Endodermal cell (in vitro differentiated cells): ENCODE measurements around the gene AGO1. TPM values are rescaled to one million over a fixed set of nuclear protein-coding genes. Genes with fewer than 3 reads are reported as not detected.

Source experiments
- DNase-seq: peaks from one replicate; pipeline ENCODE4 v3.0.0-alpha.2; 2017
- H3K27ac ChIP-seq: 2 replicates; pipeline ENCODE4 v1.5.1; 2013; ENCODE audit warnings: mild to moderate bottlenecking, low read depth, low read length, moderate library complexity
- H3K27me3 ChIP-seq: 2 replicates; pipeline ENCODE4 v1.6.1; 2013; ENCODE audit warnings: mild to moderate bottlenecking, low read length, moderate library complexity; ENCODE audit not compliant: insufficient read depth, control insufficient read depth, poor library complexity, severe bottlenecking
- H3K36me3 ChIP-seq: 2 replicates; pipeline ENCODE4 v1.7.0; 2013; ENCODE audit warnings: mild to moderate bottlenecking, low read length, moderate library complexity; ENCODE audit not compliant: control insufficient read depth, insufficient read depth
- H3K4me1 ChIP-seq: one replicate; pipeline ENCODE4 v1.7.0; 2013; ENCODE audit warnings: low read length; ENCODE audit not compliant: control insufficient read depth, insufficient read depth
- H3K4me3 ChIP-seq: 2 replicates; pipeline ENCODE4 v1.5.1; 2013; ENCODE audit warnings: mild to moderate bottlenecking, low read length, moderate library complexity
- H3K9ac ChIP-seq: 2 replicates; pipeline ENCODE4 v1.6.1; 2013; ENCODE audit warnings: mild to moderate bottlenecking, low read length, moderate library complexity; ENCODE audit not compliant: poor library complexity, severe bottlenecking; ENCODE audit errors: extremely low read depth
- H3K9me3 ChIP-seq: 2 replicates; pipeline ENCODE4 v1.6.1; 2013; ENCODE audit warnings: mild to moderate bottlenecking, low read length, moderate library complexity; ENCODE audit not compliant: control insufficient read depth
- H3K27ac Mint-ChIP-seq: 2 replicates; pipeline ENCODE4 v1.8.0; 2020; ENCODE audit warnings: mixed read lengths
- H3K27me3 Mint-ChIP-seq: 2 replicates; pipeline ENCODE4 v1.8.0; 2021; ENCODE audit warnings: mild to moderate bottlenecking, mixed read lengths; ENCODE audit not compliant: insufficient read depth
- H3K36me3 Mint-ChIP-seq: 2 replicates; pipeline ENCODE4 v1.8.0; 2020; ENCODE audit warnings: low read depth, mixed read lengths
- H3K4me1 Mint-ChIP-seq: 2 replicates; pipeline ENCODE4 v1.8.0; 2020; ENCODE audit warnings: mixed read lengths
- H3K4me3 Mint-ChIP-seq: 2 replicates; pipeline ENCODE4 v1.8.0; 2020; ENCODE audit warnings: mild to moderate bottlenecking, moderate library complexity, mixed read lengths
- H3K9me3 Mint-ChIP-seq: 2 replicates; pipeline ENCODE4 v1.8.0; 2020; ENCODE audit warnings: mild to moderate bottlenecking, mixed read lengths
- CTCF ChIP-seq: fragments of 200-600 bp; sonication (generic); conservative IDR thresholded peaks from 2 replicates; pipeline ENCODE4 v1.5.0; 2021; ENCODE audit warnings: antibody characterized with exemption, mild to moderate bottlenecking
- WGBS, 2 experiments: methylation state at CpG; one replicate each; pipeline versions ENCODE4 v1.1.5 to v1.1.7; 2013; ENCODE audit warnings: missing lambda C conversion rate in 2 of 2, mixed read lengths in 1 of 2; ENCODE audit not compliant: insufficient coverage in 1 of 2, insufficient read length in 1 of 2; 5-methylcytosine and 5-hydroxymethylcytosine counted together
- total RNA-seq, 2 donors: library from RNA; stranded (reverse); fragmentation: NEBNext Ultra II Directional in 1 of 2; extraction: Animal tissue kit (Norgen Biotek cat#: 25700) in 1 of 2; gene quantifications; 2 replicates in 1 of 2; 3 replicates in 1 of 2; pipeline ENCODE4 v1.2.1, GENCODE V29; 2021

Gene AGO1
- total RNA-seq, 2 donors from 2014 or later = 54.5 to 65.7 TPM

DNA sequence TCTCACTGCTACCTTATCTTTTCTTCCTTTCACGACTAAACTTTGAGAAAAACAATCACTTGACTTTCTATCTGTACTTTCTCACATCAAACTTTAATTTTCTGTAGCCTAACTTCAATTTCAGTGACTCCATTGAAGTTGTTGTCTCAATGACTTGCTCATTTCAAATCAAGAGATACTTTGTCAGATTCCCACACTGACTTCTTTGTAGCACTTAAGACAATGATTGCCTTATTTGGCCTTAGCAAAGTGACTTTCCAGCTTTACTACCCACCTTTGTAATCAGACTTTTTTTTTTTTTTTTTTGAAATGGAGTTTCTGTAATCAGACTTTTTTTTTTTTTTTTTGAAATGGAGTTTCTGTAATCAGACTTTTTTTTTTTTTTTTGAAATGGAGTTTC lies 38.2 kb upstream of the AGO1 start:
- Histone ChIP-seq H3K36me3 (peaks cover 36% of the 10 kb centered on the region), H3K9me3 (no peaks in the 10 kb centered on the region), H3K4me3 (no peak overlapping the region), H3K4me1 (no peaks in the 10 kb centered on the region), H3K27me3 (no peaks in the 10 kb centered on the region), H3K27ac (peak overlapping the region; percentile 51), H3K9ac (no peak overlapping the region)
- peaks cover 6% of the 10 kb centered on the region for H3K4me1 Mint-ChIP-seq
- H3K27me3 Mint-ChIP-seq = no peaks in the 10 kb centered on the region
- no peak for DNase-seq
- peak overlapping the region; percentile 41 for H3K27ac Mint-ChIP-seq
- TF ChIP-seq CTCF = no peak
- H3K36me3 Mint-ChIP-seq = peaks cover 47% of the 10 kb centered on the region
- no peaks in the 10 kb centered on the region for H3K9me3 Mint-ChIP-seq
- WGBS, 2 experiments = 77 to 85% methylated on average over 1 of the region's 1 CpG
- H3K4me3 Mint-ChIP-seq = no peak overlapping the region

- Mint-ChIP-seq H3K9me3 (no peaks in the 10 kb centered on the region), H3K4me1 (peaks cover 6% of the 10 kb centered on the region), H3K4me3 (no peak overlapping the region), H3K27me3 (no peaks in the 10 kb centered on the region), H3K36me3 (peaks cover 51% of the 10 kb centered on the region), H3K27ac (peak overlapping the region; percentile 48)
- WGBS, 2 experiments = 91 to 100% methylated on average over 1 of the region's 1 CpG
- Histone ChIP-seq H3K27me3 (no peaks in the 10 kb centered on the region), H3K36me3 (peaks cover 40% of the 10 kb centered on the region), H3K27ac (no peak overlapping the region), H3K4me1 (no peaks in the 10 kb centered on the region), H3K9me3 (no peaks in the 10 kb centered on the region), H3K4me3 (no peak overlapping the region), H3K9ac (no peak overlapping the region)
- no peak for TF ChIP-seq CTCF
- DNase-seq = no peak
These were observed 37.2 kb upstream of the AGO1 start for GRCh38 chr1:35845766-35846165.

GRCh38 chr1:35847935-35848565 lies 35.0 kb upstream of the AGO1 start:
- Mint-ChIP-seq H3K27ac (no peak overlapping the region), H3K36me3 (peaks cover 44% of the 10 kb centered on the region), H3K4me3 (no peak overlapping the region), H3K4me1 (peaks cover 6% of the 10 kb centered on the region), H3K9me3 (no peaks in the 10 kb centered on the region), H3K27me3 (no peaks in the 10 kb centered on the region)
- Histone ChIP-seq H3K4me1 (no peaks in the 10 kb centered on the region), H3K27ac (no peak overlapping the region), H3K4me3 (no peak overlapping the region), H3K9ac (no peak overlapping the region), H3K9me3 (no peaks in the 10 kb centered on the region), H3K36me3 (peaks cover 44% of the 10 kb centered on the region), H3K27me3 (no peaks in the 10 kb centered on the region)
- TF ChIP-seq CTCF = no peak
- WGBS, 2 experiments = 95 to 100% methylated on average over 1 of the region's 1 CpG
- no peak for DNase-seq
